Left cardiac atrium (tissue), 4 donors: Measurements from ENCODE around the gene DPP10. TPM values are rescaled to one million over a fixed set of nuclear protein-coding genes. Genes with fewer than 3 reads are reported as not detected.

ENCODE experiments used
- ATAC-seq, 2 donors: fragments of 200-7000 bp; cut with Tn5 transposase; one replicate each; pipeline ENCODE4 v1.9.1; 2020; ENCODE audit warnings: mild to moderate bottlenecking in 2 of 2, moderate library complexity in 2 of 2
- DNase-seq: peaks from one replicate; pipeline ENCODE4 v3.0.0-alpha.2; 2020
- intact Hi-C, 2 donors: fragments of 100-400 bp; cut with DNase I; formaldehyde crosslinking; loops; one replicate each; pipeline versions ENCODE4 v1.14.1 to v1.15.1; 2022 to 2023
- total RNA-seq, 2 donors: library from RNA; stranded (reverse); fragmentation: NEBNext Ultra II Directional; extraction: Animal tissue kit (Norgen Biotek cat#: 25700); gene quantifications; one replicate each; pipeline ENCODE4 v1.2.1, GENCODE V29; 2021
- donor health status: DM: no; HTN: yes; CAD: no.
- donor health status: DM: no; HTN: yes; CAD: no; lungs with severe emphysema.
- donor health status: DM: yes; HTN: yes; CAD: no.
- donor health status: Dilated cardiomyopathy.

The DPP10 gene
- total RNA-seq, 2 donors from 2014 or later: 0.38 to 0.50 TPM

DNA sequence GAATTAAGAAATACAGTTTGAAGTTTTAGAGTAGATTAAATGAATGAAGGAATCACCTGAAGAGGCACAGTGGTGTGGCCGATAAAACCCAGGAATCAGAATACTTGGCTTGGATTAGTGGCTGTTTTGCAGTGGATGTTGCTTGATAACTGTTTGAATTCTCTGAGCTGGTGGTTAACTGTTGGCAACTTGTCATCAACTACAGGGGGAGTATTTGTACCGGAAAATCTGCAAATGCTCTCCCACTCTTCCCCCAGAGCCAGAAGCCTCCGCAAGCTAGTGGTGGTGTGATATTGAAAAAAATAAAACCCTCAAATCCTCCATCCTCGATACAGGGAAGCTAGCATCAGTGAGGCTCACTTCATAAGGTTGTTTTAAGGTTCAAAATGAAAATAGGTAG lies 326.7 kb downstream of the DPP10 start:
- ATAC-seq (no peak), DNase-seq (no peak)
- intact Hi-C loops: no loop called here

DNA sequence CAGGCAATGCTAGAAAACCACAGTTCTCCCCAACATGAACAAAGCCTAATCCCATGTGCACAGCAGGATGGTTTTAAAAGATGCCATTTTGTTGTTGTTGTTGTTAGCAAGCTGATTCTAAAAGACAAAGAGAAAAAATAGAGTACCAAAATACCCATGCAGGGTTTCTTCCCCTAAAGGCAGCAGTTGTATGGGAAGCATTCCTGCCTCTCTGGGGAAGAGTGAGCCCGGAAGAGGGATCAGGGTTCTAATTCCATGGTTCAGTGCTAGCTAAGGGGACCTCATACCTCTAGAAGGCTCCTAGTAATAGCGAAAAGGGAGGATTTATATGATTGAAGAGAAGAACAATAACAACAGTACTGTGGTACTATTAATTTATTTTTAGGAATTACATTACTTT lies 327.6 kb downstream of the DPP10 start:
- intact Hi-C loops: no loop called here
- DNase-seq (no peak), ATAC-seq (no peak)

DNA sequence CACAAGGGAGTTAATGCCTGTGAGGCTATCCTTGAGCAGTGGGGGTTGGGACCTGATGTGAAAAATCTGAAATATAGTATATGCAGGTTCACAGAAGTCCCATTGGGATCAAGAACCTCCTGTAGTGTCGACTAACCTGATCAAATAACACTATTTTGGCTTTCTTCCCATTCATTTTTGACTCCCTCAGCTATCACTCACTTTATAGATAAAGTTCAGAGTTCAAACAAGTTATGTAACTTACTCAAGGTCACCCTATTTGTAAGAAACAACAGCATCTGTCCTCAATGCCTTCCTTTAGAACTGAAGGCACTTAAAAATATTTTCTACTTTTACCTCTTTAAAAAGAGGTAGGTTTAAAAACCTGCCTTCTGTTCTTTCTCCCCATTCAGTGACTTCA lies 341.6 kb downstream of the DPP10 start:
- DNase-seq (no peak), ATAC-seq (no peak)
- intact Hi-C loops: no loop called here

DNA sequence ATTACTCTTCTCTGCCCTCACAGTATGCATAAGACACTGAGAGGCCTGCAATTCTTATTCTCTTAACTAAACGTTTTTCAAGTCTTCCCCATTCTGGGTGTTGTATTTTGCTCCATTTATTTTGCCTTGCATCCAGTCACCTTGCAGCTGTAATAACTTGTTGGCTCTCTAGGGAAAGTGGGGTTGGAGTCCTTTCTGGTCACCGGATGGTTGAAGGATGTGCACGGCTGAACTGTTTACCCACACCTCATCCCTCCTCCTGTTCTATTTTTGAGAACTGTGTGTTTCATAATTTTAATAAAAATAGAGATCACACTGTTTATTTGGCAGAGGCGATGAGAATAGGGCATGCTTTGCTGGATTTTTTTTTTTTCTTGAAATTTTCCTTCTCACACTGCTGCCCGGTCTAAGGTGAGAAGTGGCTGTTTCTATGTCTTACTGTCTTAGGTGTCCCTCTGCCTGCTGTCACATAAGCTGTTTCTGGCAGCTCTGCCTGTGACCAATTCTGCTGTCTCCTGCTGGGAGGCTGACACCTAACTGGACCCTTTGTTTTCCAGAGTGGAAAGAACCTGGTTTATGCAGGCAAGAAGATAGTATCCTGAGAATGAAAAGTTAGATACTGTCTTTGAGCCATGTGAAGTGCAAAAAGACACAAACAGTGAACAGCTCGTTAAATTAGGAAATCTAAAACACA lies 342.6 kb downstream of the DPP10 start:
- intact Hi-C loops: no loop called here
- ATAC-seq (no peak), DNase-seq (no peak)

DNA sequence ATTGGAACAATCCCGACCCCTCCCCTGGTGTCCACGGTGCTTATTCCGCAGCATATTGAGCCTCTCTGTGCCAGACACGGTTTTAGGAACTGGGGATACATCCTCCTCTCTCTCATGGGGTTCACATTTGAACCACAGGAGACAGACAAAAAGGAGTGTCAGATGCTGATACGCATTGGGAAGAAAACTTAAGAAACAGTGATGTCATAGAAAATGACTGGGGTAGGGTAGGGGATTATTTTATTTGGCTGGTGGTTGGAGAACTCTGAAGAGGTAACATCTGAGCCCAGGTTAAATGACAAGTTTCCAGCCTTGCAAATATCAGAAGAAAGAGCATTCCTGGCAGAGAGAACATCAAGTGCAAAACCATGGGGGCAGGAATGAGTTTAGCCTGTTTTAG lies 344.5 kb downstream of the DPP10 start:
- no peak for ATAC-seq
- no peak for DNase-seq
- intact Hi-C loops: no loop called here

DNA sequence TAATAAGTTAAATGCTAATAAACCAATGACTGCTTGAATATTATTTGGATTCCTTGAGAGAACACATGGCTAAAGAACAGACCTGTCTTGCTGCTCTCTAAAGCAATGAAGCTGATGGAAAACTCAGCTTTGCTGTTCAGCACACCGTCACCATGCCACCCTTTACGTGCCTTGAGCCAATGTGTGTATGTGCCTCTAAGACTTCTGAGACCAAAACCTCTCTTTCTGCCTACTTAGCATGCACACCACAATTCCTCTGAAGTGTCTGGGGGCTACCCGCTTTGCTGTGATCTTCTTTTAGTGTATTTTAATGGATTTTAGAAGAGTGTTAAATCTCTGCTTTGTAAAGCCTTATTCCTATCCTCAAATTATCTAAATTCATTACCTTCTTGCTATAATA lies 345.0 kb downstream of the DPP10 start:
- intact Hi-C loops: no loop called here
- no peak for DNase-seq
- ATAC-seq: no peak

DNA sequence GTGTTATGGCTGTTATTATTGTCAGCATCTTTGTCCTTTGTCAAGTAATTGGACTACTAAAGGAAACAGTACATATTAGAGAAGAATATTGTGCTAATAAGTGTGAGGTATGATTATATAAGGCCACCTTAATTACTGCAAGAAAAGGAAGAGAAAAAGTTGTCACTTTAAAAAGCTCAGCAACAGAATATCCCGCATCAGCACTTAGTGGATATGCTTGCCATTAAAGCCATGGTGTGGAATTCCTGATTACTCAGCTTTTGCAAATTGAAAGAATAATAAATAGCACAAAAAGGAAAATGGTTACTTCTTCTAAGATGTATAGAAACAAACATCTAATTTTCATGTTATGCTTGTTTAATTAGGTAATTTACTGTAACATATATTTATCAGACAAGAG lies 347.5 kb downstream of the DPP10 start:
- intact Hi-C loops: no loop called here
- DNase-seq (no peak), ATAC-seq (no peak)

DNA sequence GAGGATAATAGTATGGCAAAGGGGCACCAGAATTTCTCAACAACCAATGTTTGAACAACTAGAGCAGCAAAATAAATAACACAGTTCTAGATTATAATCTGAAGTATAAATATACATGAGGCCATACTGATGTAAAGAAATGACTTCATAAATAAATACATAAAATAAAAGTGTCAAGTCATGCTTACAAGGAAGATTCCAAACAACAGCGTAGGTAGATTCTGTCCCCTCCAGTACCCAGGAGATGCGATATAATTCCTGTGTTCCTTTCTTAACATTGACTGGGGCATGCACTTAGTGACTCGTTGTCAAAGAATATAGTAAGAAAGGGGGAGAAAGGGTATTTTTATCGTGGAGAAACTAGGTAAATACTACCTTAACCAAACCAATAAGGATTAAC lies 355.1 kb downstream of the DPP10 start:
- no peak for ATAC-seq
- DNase-seq: no peak
- intact Hi-C loops: no loop called here

DNA sequence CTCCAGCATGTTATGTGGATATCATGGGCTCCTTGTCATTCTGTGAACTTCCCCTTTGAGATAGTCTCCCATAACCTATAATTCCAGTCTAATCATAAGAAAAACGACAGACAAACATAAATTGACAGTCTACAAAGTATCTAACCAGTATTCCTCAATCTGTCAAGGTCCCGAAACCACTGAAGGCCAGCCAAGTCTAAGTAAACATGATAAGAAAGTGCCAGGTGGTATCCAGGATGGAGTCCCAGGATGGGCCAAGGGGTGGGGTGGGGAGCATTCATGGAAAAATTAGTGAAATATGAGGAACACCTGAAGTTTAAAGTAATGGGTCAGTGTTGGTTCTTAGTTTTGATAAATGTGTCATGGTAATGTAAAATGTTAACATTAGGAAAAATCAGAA lies 355.5 kb downstream of the DPP10 start:
- ATAC-seq (no peak), DNase-seq (no peak)
- intact Hi-C loops: no loop called here

DNA sequence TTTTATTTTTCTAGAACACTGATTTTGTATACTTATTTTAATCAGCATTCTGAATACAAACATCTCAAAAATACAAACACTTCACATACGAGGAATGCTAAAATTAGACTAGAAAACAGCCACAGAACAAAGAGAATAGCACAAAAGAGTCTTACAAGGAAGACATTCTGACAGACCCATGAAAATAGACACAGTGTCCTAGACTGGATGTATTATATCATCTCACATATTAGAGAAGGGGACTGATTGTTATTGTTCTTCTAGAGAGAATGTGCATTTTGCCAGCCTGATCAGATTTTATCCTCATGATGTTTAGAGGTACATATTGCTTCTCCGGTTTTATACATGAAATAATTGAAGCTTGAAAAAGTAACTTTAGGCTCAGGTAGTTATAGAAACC lies 357.9 kb downstream of the DPP10 start:
- DNase-seq (no peak), ATAC-seq (no peak)
- intact Hi-C loops: no loop called here

DNA sequence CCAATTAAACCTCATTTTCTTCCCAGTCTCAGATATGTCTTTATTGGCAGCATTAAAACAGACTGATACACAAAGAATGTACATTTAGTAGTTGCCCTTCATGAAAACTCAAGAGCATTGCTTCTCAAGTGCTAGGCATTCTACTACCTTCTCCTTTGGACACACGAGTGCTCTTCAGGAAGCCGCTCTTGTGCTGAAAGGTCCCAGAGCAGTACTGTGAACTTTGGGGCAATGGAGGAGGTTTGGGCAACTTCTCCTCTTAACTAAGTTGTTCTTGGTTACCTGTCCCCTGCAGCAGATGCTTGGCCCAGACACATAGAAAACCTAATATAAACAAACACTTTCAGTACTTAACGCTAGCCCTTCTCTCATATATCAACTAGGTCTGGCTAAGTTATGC lies 362.8 kb downstream of the DPP10 start:
- intact Hi-C loops: no loop called here
- DNase-seq: no peak
- no peak for ATAC-seq

DNA sequence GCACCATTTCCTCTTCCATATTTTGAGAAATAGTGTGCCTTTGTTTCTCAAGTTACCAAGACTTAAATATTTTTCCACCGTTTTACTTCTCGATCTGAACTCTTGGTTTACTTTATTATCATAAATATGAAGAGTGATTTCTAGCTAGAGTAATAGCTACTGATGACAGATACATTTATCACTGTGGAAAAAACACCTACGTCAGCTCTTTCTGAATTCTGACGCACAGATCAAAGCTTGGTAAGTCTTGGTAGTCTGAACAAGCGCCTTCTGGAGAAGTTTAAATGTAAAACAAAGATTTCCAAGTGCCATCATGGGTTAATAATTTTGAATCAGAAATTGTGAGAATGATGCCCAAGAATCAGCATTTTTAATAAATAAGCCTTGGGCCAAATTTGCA lies 367.7 kb downstream of the DPP10 start:
- ATAC-seq: no peak
- DNase-seq: no peak
- intact Hi-C loops: no loop called here

DNA sequence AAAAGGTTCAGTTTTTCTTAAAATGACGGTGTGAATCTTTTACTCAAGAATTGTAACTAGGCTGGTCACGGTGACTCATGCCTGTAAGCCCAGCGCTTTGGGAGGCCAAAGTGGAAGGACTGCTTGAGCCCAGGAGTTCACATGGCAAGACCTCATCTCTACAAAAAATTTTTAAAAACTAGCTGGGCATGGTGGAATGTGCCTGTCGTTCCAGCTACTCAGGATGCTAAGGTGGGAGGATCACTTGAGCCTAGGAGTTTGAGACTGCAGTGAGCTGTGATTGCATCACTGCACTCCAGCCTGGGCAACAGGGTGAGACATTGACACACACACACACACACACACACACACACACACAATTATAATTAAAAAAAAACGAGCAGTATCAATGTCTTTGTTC lies 369.8 kb downstream of the DPP10 start:
- intact Hi-C loops: no loop called here
- no peak for ATAC-seq
- no peak for DNase-seq

DNA sequence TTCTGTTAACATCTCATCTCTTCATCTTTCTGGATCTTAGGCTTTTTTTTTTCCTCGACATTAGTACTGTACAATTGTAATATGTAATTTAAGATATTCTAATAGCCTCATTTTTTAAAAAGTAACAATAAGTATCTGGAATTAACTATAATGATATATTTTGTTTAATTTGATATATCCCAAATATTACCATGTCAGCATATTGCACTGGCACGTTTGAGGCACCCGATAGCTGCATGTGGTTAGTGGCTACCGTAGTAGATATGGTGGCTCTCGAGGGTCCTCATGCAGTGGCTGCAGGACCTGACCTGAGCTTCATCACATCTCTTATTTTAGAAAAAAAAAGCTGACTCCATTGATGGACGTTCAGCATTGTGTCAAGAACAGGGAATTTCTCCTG lies 371.9 kb downstream of the DPP10 start:
- intact Hi-C loops: no loop called here
- DNase-seq: no peak
- no peak for ATAC-seq

DNA sequence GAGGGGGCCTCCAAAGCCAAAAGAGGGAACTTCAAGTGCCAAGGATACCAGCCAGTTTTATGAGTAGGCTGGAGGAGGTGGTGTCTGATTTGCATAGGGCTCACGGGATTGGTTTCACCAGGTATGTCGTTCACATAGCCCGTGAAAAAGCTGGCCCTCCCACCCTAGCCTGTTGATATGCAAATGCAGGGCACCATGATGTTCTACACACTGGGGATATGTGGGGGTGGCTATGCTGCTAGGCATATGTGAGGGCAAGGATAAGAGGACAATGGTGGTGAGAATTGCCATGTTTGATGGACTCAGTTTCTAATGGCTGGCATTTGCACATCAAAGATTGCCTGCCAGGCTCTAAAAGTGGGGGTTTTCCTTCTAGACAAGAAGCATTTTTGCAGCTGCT lies 378.6 kb downstream of the DPP10 start:
- intact Hi-C loops: no loop called here
- no peak for ATAC-seq
- DNase-seq: no peak

DNA sequence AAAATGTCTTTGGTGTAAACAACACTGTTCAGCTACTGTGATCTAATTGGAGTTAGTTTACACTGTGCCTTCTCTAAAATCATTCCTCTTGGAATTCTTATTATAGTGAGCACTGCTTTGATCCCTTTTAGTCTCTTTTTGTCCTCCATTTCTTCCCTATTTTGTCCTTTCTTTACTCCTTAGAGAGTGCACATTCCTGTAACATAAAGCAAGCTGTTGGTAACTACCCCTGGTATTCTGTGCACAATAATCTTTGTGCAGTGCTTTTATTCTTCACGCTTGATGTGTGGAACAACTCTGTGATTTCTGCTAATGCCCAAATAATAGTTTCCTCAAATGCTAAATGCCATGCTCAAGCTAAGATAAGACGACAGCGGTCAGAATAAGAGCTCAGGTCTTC lies 401.5 kb downstream of the DPP10 start:
- no peak for DNase-seq
- intact Hi-C loops: no loop called here
- no peak for ATAC-seq

DNA sequence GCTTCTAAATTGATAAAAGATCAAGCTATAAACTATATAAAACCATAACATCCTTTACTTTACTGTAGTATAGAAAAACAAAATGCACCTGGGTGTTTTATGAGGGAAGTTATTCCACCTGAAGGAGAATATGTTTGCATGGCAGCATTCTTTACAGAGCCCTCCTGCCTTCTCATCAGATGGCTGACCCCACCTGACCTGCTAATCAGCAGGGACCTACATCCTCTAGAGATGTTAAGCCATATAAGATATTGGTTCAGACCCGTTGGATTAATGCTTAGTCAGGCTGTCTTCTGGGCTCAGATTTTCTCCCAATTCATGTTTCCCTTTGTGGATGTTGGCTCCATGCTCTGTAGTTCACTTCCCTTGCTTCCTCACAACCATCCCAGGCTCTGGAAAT lies 414.8 kb downstream of the DPP10 start:
- no peak for DNase-seq
- no peak for ATAC-seq
- intact Hi-C loops: no loop called here

DNA sequence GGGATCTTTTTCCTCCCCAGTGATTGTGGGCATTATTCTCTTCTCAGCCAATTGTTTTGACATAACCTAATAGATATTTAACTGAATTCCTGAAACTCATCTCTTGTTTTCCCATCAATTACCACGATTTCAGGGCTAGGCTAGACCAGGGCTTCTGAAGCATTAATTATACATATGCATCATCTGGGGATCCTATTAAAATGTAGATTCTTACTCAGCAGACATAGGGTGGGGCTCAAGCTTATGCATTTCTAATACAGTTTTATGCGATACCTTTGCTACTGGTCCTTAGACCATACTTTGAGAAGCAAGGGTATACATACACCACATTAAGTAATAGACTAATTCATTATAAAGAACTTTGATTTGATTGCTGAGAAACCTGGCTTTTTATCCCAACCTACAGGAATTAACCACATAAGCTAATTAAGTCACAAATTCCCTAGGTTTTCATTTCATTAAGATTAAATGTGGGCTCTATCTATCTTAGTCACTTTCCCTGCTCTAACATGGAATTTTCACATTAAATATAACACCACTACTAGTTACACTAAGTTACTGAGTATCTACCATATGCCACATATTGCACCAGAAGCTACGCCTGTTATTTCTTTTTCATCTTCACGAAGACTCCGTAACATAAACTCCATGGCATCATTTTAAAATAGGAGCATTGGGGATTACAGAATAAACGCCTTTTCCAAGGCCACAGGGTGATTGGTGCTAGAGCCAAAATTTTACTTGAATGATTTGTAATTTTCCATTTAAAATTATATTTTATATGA lies 417.5 kb downstream of the DPP10 start:
- ATAC-seq: no peak
- DNase-seq: no peak
- intact Hi-C loops: no loop called here

DNA sequence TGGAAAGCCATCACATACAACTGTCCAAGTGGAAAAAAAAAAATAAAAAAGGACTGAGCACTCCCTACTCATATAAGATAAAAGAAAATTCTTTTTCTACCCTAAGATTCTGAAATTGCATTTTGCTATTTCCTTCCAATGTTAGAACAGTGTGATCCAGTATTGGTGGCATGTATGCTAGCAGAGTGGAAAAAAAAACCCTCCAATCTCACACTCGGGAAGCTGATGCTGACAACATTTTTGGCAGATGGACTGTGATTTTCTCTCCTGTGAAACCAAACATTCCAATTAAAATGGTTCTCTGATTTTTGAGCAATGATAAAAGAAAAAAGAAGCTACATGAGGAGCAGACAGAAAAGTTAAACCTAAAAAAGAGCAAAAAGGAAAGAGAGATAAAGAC lies 419.8 kb downstream of the DPP10 start:
- intact Hi-C loops: no loop called here
- DNase-seq (no peak), ATAC-seq (no peak)

DNA sequence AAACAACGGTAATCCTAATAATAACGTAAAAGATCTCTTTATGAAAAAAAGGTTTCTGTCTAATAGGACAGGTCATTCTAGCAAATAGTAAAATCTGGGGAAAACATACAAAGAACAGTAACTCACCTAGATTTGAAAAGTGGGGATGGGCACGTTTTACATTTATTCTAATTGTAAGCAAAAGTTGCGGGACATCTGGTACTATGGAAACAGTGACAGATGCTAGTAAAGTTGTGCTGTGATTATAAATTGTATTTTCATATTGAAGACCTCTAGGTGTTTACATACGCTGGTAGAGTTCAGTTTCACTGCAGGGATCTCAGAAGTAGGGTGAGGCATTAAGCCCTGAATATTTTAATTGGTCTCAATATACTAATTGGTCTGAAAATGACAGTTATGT lies 422.5 kb downstream of the DPP10 start:
- intact Hi-C loops: no loop called here
- no peak for ATAC-seq

DNA sequence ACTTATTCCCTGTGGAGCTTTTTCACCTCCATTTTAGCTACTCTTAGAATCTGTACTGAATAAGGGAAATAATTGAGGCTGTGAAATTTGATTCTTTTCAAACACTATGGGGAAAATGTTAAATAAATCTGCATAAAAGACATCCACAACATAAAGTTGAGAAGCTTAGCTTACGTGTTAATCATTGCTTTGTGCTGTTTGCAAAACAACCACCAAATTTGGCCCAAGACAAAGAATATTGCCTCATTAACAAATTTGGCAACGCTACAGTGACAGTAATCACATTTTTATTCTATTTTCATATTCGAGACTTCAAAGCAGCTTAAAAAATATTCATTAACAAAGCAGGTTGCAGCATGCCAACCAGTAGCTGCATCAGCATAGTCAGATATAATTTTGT lies 437.6 kb downstream of the DPP10 start:
- intact Hi-C loops: no loop called here
- DNase-seq (no peak), ATAC-seq (no peak)

More for the DNA sequence above, 422.5 kb downstream of the DPP10 start:
- no peak for DNase-seq
